UCSD-AML1 (cell line): ENCODE measurements around the gene OSBPL3.

ENCODE experiments used
- DNase-seq: peaks from one replicate; lab custom pipeline; 2025; ENCODE audit not compliant: unreplicated experiment; lab: John Stamatoyannopoulos, UW

Gene OSBPL3

DNA sequence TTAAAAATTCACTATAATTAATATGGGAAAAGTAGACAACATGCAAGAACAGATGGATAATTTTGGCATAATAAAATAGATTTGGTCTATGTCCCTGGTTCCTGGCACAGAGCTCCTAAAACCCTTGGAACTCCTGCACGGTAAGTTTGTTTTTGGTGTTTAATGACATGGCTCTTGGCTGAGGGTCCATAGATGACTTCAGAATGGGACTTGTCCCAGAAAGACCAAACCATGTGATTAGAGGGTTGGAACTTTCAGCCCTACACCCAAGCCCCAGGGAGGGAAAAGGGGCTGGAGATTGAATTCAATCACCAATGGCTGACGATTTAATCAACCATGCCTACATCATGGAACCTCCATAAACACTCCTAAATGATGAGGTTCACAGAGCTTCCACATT, 210.1 kb downstream of the OSBPL3 start:
- DNase-seq: no peak

DNA sequence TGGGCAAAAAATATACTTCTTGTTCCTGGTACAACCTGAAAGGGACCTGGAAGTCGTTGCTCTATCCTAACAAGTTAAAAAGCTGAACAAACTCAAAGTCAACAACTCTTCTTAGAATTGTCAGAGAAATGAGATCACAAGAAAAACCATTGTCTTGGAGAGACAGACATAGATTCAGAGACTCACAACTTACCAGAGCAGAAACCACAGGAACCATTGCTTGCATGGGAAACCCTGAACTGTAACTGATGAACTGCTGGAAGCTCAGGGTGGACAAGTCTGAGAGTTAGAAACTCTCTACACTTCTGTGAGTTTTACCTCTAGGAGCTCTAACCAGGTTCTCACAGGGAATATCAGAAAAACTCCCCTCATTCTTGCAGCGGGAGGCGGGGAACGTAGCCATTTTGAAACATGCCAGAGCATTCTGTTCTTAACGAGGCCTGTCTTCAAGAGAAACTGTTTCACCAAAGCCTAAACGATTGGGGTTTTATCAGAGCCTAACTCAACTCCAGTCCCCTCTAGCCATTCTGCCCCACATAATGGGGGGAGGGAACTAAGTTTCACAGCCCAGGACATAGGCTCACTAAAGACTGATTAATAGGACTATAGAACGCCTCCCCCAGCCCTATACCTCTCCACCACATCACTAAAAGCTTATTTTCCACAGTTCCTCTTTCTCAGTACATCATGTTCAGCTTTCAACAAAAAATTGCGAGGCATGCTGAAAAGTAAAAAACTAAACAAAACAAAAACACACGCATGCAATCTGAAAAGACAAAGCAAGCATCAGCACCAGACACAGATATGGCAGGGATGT, 210.8 kb downstream of the OSBPL3 start:
- no peak for DNase-seq

DNA sequence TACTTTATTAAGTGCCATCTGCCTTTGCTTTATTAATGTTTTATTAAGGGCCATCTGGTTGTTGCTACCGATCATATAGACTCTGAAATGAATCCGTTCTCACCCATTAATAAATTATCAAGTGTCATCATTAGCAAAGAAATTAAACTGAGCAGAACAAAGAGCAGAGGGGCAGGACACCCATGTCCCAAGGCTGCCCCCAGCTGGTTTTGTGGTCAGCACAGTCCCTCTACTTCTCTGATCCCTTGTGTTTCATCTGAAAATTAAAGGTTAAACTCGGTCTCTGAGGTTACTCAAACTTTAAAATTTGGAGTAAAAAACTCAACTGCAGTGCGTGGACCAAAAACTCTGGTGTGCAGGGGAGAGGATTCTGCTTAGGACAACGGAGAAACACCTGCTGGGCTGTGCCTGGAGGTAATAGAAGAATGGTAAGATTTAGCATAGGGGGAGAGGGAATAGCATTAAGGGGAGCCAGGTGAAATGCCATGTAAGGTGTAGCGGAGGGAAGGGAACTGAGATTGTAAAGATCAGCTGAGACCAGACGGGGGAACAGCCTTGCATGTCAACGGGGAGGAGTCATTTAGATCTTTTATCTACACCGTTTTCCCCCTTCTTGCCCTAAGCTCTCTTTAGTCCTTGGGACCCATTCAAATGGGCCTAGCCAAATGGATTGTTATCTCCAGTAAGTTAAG, 212.0 kb downstream of the OSBPL3 start:
- DNase-seq: no peak

DNA sequence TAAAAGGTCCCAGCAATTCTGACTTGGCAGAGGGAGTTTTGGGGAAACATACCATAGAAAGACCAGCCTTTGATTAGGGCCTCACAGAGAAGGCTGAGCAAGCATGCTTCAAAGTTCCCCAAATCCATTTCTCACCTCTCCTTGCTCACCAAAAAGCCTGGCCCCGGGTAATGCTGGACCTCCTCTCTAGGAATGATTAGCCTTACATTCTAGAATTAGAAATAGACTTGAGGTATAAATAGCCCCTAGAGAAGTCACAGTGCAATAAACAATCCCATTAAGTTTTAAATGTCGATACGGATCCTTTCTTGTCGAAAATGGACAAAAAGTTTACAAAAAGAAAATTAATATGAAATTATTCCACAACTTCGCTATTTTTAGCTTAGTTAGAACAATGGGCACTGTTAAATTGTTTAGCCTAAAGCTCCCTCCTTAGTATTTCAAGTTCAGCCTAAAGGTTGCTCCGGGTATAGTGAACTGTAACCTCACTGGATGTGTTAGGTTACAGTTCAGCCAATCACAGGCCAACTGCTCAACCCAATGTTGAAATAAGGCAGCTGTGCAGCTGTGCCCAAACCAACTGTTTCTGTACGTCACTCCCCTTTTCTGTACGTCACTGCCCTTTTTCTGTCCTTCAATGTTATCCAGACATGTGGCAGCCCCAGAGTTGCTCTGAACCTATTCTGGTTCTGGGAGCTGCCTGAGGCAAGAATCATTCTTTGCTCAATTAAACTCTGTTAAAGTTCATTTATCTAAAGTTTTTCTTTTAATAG, 214.8 kb downstream of the OSBPL3 start:
- no peak for DNase-seq

DNA sequence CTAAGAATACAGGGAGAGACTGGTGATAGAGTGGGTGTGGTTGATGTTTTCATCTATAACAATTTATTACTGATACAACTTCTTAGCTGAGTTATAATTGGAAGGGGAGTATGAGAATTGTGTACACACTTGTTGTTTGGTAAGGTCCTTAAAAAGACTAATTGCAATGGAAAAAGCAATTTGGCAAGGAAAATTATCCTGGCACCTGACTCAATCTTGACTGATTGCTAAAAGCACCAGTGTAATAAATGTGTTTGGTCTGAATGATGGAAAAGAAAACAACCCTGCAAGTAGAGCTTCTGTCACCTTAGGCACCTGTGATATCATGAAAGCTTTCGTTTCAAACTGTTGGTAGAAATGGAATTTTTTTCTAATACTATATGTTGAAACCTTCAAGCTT, 216.0 kb downstream of the OSBPL3 start:
- DNase-seq: no peak

DNA sequence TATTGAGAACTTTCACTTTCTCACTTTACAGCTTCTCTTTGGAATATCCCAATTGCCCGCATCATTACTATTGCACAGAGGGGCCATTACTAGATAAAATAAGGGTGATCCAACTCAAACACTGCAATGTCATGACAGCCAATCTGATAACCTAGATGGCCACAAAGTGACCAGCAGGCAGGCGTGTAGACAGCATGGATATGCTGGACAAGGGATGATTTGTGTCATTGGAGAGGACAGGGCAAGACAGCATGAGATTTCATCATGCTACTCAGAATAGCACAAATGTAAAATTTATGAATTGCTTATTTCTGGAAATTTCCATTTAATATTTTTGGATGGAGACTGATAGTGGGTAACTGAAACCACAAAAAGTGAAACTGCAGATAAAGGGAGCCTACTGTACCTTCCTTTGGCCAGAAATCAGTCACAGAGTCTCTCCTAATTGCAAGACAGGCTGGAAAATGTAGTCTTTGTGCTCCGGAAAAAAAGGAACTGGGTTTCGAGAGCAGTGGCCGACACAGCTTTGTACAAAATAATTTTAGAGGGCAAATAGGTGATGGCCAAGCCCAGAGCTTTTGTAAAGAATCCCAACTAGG, 216.6 kb downstream of the OSBPL3 start:
- no peak for DNase-seq

DNA sequence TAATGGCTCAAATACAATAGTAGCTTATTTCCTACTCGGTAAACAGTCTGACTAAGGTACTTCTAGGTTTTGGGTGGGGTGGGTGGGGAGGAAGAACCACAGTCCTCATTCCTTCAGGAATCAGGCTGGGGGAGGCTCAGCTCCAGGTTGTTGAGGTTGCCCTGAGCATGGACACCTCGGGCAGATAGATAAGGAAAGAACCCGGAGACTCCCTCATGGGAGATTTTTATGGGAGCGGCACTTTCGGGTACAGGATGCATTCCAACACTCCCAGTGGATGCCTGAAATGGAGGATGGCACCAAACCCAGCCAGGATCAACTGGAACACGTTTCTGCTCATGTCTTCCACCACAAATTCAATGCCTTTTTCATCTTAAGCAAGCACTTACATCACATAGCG, 217.2 kb downstream of the OSBPL3 start:
- DNase-seq: no peak

DNA sequence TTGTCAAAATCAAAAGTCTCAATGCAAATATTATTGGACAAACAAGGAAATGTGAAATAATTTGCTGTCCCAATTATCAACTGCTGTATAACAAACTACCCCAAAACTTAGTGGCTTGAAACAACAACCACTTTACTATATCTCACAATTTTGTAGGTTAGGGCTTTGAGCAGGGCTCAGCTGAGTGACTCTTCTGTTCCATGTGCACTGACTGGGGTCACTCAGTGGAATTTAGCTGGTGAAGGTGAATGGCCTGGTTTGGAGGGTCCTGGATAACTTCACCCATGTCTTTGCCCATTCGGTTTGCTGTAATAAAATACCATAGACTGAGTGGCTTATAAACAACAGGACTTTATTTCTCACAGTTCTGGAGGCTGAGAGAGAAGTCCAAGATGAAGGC, 219.0 kb downstream of the OSBPL3 start:
- no peak for DNase-seq

DNA sequence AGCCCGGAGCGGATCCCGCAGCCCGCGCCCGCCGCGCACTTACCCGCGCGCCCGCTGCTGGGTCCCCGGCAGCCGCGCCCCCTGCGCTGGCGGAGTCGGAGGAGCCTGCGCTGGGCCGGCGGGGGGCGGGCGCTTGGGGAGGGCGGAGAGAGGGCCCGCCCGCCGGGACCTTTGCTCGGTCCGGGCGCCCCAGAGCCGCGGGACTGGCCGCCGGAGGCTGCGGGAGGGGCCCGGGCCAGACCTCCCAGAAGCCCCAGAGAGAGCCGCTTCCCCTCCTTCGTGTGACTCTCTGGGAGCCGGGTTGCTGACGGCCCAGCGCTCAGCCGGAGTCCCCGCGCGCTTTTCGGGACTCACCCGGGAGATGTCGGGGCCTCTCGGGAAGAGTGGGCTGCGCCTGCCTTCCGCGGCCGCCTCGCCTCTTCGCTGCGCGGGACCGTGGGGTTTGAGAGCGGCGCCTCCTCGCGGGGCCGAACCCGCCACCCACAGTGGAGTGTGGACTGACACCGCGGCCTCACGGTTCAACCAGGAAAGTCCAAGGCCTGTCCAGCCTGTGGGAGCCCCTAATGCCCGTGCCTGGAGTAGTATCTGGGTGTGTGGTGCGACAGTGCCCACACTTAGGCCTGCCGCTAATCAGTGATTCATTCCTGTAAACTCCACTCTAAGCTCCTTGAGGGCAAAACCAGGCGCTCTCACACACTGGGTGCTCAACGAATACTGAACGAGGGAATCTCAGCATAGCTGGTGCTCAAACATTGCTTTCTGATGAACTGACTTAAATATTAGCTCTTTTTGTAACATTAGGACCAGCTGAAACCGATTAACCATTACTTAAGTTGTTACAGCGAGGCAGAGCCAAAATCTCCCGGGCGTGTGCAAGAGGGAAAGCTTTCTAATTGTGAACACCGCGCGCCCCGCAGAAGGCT, 222.4 kb downstream of the OSBPL3 start, which contains the start of gene GSDME:
TSS of gene GSDME (minus strand) at position 112 of the 923 bp plus-strand sequence. CDS start 7,690 bp downstream, outside the sequence.
- DNase-seq: no peak

DNA sequence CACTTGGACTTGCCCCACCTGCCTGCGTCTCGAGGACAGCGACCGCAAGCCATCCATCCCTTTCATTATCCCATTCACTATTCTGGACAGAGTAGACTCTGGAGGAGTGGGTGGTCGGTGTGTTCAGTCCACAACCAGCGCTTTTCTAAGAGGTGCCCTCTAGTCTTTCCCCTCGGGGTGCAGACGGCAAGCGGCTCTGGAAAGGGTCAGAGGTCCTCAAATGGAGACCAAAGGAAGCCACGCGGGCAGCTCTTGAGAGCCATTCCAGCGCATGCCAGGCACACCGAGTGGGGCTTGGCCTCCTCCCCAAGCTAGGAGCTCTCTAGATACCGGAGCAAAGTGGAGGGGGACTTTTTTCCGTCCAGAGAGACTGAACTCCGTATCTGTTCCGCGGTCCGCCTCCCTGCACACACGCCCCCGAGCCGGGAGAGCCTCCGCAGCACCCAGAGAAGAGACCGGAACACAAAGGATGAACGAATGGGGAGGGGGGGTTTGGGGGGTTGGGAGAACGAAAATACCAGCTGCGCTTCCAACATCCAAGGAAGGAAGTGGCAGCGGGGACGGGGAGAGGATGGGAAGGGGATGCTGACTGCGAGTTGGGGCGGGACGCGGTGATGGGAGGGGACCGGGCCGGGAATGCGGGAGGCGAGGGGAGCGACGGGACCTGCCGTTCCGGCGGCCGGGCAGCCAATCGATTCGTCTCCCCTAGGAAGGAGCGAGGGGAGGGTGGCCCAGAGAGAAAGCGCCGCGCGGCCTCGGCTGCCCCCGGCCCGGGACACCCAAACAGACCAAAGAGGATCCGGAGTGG, 223.2 kb downstream of the OSBPL3 start:
- DNase-seq: peak; percentile 11

DNA sequence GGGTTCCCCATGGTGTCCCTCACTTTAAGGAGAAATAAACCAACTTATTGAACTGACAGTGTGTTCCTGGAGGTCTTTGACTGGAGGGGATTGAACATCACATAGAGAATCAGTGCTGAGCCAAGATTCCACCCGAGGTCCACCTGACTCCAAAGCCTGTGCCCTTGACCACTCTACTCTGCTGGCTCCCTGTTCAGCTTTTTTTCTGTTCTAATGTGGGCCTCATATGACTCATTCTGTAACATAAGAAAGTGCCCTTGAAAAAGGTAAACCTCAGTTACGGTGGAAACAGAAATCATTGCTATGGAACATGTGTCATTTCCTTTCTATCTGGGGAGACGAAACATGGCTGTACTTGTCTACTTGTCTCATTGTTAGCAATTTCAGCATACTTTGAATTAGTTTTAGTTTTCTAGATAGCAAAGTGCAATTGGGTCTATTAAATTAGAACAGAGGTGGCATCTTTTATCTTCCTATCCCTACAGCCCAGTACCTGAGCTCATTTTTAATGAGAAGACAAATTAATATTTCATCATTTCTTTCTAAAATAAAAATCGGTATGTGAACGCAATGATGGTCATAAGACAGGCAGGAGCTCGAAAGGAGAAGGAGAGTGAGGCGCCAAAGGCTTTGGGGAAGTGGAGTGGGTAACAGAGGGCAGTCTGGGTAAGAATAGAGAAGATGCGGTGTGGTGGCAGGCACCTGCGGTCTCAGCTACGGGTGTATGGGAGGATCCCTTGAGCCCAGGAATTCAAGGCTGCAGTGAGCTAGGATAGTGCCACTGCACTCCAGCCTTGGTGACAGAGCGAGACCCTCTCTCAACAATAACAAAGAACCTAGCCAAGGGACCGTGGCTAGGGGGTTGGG, 224.2 kb downstream of the OSBPL3 start:
- peak; percentile 7 for DNase-seq

DNA sequence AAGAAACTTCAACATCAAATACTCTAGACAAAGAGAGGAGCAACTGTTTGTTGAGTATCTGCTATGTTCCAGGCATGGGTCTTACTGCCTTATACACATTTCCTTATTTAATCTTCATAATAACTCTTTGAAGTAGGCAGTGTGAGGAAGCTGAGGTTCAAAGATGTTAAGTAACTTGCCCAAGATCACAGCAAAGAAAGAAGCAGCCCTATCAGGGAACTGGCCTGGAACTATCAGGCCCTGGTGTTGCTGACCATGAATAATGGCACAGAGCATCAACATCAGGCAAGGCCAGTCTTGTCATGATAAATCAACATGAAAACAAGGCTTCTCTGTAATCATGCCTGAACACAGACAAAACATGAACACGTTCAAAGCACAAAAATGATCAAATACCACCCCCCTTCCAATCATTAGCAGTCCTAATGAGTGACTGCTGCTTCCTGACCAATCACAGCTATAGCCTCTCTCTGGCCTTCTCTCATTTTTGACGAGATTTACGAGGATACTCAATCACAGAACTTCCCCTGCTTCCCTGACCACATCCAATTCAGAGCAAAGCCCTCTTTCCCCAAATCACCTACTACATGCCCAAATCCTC, 225.0 kb downstream of the OSBPL3 start:
- no peak for DNase-seq

DNA sequence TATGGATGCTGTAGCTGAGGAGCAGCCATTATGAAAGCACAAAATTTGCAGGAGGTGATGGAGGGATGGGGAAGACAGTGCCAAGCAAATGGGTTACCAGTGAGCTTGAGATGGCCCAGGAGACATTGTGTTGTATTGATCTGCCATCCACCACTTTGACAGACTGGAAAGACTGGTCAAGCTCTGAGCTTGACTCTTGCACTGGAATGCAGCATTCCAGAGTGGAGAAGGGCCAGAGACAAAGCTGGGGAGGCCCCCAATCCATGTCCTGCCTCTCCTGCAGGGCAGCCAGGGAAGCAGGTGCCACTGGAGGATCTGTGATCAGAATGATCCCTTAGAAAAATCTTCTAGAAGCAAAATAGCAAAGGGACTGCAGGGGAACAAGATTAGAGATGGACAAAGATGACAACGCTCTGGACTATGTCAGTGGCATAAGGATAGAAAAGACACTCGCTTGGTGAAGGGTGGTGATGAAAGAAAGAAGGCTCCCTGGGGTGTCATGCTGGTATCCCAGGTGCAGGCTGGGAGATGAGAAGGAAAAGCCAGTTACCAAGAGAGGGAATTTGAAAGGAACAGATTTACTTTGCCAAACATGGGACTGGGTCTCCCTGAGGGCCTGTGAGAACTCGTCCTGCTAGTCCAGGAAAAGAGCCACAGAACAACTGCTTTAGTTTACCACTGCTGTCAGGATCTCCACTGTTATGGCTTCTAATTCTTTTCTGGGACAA, 227.7 kb downstream of the OSBPL3 start:
- no peak for DNase-seq

DNA sequence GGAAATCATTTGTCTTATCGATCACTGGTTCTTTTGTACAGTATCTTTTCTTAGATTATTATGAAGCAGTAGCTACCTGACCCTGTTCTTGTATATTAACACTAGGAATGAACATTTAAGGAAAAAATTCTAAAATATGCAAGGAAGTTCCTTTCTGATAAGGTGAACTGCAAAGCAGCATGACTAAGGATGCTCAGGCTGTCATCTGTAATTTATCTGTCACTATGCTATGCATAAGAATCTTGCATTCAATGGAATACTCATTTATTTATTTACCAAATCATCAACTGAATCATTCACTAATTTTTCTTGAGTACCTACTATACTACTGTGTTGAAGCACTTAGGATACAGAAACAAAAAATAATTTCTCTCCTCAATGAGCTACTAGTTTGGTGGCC, 228.5 kb downstream of the OSBPL3 start:
- DNase-seq: no peak

DNA sequence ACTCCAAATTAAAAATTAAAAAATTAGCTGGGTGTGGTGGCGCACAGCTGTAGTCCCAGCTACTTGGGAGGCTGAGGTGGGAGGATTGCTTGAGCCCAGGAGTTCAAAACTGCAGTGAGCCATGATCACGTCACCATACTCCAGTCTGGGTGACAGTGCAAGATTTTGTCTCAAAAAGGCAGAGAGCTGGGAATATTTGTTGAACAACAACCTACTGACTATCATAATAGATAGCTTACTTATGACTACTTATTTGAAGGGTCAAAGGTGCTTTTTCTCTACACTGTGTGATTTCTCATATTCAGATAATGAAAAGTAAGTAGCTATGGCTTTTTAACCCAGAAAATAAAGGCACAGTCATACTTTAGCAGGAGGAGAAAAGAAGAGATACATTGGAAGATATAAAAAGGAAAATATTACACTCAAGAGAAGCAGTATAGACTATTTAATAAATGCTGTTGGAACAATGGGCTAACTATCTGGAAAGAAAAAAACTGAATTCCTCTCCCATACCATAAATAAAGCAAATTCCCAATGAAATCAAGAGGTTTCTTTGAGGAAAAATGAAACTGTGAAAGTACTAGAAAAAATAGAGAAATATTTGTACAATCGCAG, 229.4 kb downstream of the OSBPL3 start:
- DNase-seq: no peak

DNA sequence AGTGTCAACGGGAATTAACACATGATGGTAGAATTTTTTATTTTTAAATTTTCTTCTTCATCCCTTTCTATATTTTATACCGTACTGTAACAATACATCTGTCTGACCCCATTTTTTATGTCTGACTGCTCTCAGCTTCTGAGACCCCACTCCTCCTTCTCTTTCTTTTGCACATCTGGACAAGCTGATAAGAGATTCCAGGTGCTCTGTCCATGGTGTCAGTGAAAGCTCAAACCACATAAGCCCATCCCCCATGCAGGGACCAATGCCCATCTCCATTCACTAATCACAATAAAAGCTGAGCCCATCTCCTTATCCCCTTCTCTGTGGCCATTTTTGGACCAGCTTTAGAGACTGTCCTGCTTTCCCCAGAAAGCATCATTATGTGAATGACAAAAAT, 231.5 kb downstream of the OSBPL3 start:
- no peak for DNase-seq
